Measurements from ENCODE around the gene DEF6. TPM values are rescaled to one million over a fixed set of nuclear protein-coding genes. Genes with fewer than 3 reads are reported as not detected.
"Not testable (repeated sequence)": the region's sequence is repeated elsewhere in the genome, so short reads cannot be mapped to it uniquely, and the experiment has no call there.

DEF6 gene
- total RNA-seq, 1 donor from 2014 or later: 20.1 TPM

- no peak for DNase-seq (ENCODE audit: low spot score in 2 of 2)
- no peaks in the 10 kb centered on the region for H3K36me3 ChIP-seq
- no peaks in the 10 kb centered on the region for H3K27me3 ChIP-seq
- no peaks in the 10 kb centered on the region for H3K9me3 ChIP-seq
- no peak overlapping the region for H3K4me3 ChIP-seq
- H3K4me1 ChIP-seq: no peaks in the 10 kb centered on the region
- TF ChIP-seq CTCF (IDR thresholded peaks at IDR 0.05): no peak
- no peak overlapping the region for H3K27ac ChIP-seq
- intact Hi-C loops (cut with DNase I): no loop called here
Observed at GRCh38 chr6:35304299-35304698, 6.7 kb downstream of the DEF6 start.

- no peaks in the 10 kb centered on the region for H3K9me3 ChIP-seq
- TF ChIP-seq CTCF (IDR thresholded peaks at IDR 0.05): no peak
- intact Hi-C loops (cut with DNase I): no loop called here
- no peak overlapping the region for H3K4me3 ChIP-seq
- DNase-seq (ENCODE audit: low spot score in 2 of 2): no peak
- no peak overlapping the region for H3K27ac ChIP-seq
- H3K4me1 ChIP-seq: no peaks in the 10 kb centered on the region
- no peaks in the 10 kb centered on the region for H3K36me3 ChIP-seq
- no peaks in the 10 kb centered on the region for H3K27me3 ChIP-seq
Observed at GRCh38 chr6:35305117-35305516, 7.5 kb downstream of the DEF6 start.

- intact Hi-C loops (cut with DNase I); H3K36me3 ChIP-seq; H3K4me3 ChIP-seq; H3K4me1 ChIP-seq; H3K9me3 ChIP-seq; H3K27me3 ChIP-seq; H3K27ac ChIP-seq; DNase-seq (ENCODE audit: low spot score in 2 of 2): not testable (repeated sequence)
Observed at GRCh38 chr6:35307138-35307537, 9.5 kb downstream of the DEF6 start.

- H3K4me3 ChIP-seq; H3K27ac ChIP-seq; H3K27me3 ChIP-seq; H3K9me3 ChIP-seq; H3K36me3 ChIP-seq; DNase-seq (ENCODE audit: low spot score in 2 of 2); intact Hi-C loops (cut with DNase I); H3K4me1 ChIP-seq: not testable (repeated sequence)
Observed at GRCh38 chr6:35308543-35308942, 10.9 kb downstream of the DEF6 start.

- H3K36me3 ChIP-seq: no peaks in the 10 kb centered on the region
- no peaks in the 10 kb centered on the region for H3K27me3 ChIP-seq
- intact Hi-C loops (cut with DNase I): no loop called here
- H3K9me3 ChIP-seq: no peaks in the 10 kb centered on the region
- H3K4me1 ChIP-seq: no peaks in the 10 kb centered on the region
- H3K27ac ChIP-seq: no peak overlapping the region
- DNase-seq (ENCODE audit: low spot score in 2 of 2): no peak
- TF ChIP-seq CTCF (IDR thresholded peaks at IDR 0.05): no peak
- no peak overlapping the region for H3K4me3 ChIP-seq
Observed at GRCh38 chr6:35309611-35310264, 12.1 kb downstream of the DEF6 start.

- intact Hi-C loops (cut with DNase I): no loop called here
- H3K27ac ChIP-seq: no peak overlapping the region
- DNase-seq (ENCODE audit: low spot score in 2 of 2): no peak
Observed at GRCh38 chr6:35310265-35310831, 12.7 kb downstream of the DEF6 start.

More at GRCh38 chr6:35310265-35310831, 12.7 kb downstream of the DEF6 start:
- Histone ChIP-seq H3K27me3 (no peaks in the 10 kb centered on the region), H3K9me3 (no peaks in the 10 kb centered on the region), H3K36me3 (no peaks in the 10 kb centered on the region), H3K4me1 (no peaks in the 10 kb centered on the region), H3K4me3 (no peak overlapping the region)
- no peak for TF ChIP-seq CTCF (IDR thresholded peaks at IDR 0.05)
